ENCODE results near the gene CMTM8.

The CMTM8 gene

DNA sequence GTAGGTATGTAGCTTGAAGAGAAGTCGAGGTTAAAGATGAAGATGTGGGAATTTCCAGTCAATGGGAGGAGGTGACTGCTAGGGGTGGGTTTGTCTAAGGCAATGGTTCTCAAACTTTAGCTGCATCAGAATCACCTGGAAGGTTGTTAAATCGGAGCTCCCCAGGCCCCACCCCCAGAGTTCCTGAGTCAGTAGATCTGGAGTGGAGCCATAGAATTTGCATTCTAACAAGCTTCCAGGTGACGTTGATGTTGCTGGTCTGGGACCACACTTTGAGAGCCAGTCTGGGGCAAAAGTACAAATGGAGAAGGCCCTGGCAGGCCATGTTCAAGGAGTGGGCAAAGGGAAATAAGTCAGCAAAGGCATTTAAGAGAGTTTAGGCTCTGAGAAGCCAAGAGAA lies 69.1 kb downstream of the CMTM8 start:
- no peak for DNase-seq (ENCODE audit: low spot score)

DNA sequence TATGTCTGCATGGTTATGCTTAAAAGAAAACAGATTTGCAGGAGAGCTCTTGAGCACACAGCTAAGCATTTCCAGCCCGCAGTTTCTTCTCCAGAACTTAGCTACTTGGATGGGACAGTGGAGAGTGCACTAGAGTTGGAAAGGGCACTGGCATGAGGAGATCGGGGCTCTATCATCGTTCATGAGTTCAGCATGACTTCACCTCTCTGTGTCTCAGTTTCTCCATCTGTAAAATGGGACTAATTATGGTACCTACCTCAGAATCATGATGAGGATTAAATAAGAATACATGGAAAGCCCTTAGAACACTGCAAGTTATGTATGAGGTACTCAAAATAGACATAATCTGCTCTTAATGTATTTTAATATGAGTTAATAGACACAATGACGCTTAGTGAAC lies 69.9 kb downstream of the CMTM8 start:
- DNase-seq (ENCODE audit: low spot score) = no peak

DNA sequence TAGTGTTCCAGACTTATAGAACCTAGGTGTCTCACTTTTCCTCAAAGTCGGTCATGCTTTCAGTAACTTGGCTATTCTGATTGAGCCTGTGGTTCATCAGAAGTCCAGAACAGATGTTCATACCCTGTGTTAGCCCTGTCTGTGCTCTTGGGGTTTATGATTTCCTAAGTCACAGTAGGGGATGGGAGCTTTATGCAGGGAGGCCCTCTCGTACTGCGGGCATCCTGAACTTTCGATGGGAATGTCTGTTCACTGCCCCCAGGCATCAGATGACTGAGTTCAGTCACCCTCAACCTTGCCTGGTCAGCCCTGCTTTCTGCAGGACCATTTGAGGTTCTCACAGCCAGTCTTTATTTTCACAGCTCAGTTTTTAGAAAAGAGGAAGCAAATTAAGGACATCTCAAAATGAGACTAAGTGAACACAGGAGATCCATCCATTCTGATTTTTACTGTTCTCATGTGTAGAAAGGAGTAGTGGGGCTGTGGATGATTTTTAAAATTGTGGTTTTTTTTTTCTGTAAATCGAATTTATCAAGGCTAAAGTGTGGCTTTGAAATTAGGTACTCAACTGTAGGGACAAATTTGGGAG lies 71.3 kb downstream of the CMTM8 start:
- DNase-seq (ENCODE audit: low spot score) = no peak

DNA sequence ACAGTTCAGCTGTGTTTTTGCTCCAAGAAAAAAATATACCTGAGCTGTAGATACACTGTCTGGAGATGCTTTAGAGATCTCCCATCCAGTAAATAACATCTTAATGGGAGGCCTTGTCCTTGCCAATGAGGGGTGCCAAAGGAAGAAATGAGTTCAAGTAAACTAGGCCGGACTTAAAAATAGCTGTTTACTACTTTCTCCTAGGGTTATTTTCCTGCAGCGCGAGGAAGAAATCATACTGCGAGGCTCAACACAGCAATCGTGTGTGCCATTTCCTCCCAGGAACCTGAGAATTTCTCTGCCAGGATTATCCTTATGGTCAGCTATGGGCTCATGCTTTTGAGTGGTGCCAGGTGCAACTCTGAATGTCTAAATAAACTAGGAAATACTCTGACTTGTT lies 71.9 kb downstream of the CMTM8 start:
- no peak for DNase-seq (ENCODE audit: low spot score)

DNA sequence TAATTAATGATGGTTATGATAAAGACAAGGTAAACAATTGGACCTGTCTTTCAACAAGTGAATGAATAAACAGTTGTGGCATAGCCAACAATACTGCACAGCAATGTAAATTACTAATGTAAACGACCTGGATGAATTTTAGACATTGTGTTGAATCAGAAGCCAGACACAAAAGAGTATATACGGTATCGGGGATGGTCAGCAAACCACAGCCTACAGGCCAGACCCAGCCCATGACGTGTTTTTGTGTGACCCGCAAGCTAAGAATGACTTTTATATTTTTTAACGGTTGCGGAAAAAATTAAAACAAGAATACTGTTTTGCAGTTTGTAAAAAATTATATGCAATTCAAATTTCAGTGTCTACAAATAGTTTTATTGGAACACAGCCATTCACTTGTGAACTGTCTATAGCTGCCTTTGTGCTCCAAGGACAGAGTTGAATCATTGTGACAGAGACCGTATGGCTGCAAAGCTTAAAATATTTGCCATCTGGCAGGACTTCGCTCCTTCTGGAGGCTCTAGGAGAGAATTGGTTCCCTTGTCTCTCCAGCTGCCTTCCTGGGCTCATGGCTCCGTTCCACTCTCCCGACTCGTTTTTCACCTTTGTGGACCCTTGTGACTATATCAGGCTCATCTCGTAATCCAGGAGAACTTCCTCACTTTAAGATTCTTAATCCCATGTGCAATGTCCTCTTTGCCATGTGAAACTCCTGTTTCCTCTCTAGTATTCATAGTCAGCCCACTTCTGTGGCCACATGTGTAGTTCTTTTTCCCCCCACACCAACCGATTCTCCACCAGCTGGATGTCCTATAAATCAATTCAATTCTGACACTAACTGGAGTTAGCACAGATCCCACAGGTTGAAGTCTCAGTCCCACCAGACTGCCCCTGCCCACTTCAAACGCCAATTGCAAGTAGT lies 72.7 kb downstream of the CMTM8 start:
- DNase-seq (ENCODE audit: low spot score) = no peak

DNA sequence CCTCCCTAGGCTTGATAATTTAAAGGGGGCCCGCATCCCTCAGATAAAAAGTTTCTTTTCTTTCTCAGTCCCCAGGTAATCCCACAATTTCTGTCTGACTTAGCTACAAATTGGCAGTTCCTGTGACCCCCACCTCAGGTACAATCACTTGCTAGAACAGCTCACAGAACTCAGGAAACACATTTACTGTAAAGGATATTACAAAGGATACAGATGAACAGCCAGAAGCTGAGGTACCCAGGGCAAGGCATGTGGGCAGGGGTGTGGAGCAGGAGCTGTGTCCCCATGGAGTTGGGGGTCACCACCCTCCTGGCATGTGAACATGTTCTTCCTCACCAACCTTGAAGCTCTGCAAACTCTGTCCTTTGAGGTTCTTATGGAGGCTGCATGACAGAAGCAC lies 73.8 kb downstream of the CMTM8 start:
- DNase-seq (ENCODE audit: low spot score) = no peak

DNA sequence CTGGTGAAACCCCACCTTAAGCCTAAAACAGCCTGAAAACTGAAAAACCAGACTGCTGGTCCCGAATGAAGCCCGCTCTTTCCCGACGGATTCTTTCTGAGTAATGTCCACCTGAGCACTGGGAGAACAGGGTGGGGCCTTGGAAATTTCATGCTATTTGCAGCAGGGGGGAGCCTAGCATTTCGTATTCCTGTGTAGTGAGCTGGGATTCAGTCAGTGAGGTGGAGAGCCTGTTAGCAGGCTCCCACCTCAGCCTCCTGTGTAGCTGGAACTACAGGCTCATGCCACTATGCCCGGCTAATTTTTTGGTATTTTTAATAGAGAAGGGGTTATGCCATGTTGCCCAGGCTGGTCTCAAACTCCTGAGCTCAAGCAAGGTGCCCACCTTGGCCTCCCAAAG lies 74.7 kb downstream of the CMTM8 start:
- DNase-seq (ENCODE audit: low spot score) = no peak

DNA sequence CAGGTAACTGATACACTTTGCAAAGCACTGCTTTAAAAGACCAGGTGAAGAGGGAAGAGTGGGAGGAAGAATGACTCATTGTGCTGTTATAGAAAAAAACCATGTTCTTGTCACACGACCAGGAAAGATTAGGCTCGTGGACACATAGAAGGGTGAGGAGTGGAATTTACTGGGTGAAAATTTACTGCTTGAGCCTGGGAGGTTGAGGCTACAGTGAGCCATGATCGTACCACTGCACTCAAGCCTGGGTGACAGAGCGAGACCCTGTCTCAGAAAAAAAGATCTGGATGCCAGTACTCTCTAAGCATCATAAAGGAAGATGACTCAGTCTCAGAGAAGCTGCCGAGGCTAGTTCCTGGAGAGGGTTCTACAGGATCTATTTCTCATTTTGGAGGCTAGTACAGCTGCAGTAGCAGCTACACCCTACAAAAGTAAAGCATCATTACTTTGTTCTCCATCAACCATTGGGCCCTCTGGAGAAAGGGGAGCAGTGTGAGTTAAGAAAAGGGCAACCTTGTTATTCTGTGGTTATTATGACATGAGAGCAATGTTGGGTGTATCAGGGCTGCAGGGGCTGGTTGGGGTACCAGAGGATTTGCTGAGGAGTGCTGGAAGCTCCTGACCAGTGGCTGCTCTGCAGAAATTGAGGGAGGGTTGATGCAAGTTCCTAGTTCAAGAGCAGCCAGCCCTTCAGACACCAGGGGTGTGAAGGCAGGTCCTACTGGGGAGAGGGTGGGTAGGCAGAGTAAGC lies 75.4 kb downstream of the CMTM8 start:
- DNase-seq (ENCODE audit: low spot score) = no peak

DNA sequence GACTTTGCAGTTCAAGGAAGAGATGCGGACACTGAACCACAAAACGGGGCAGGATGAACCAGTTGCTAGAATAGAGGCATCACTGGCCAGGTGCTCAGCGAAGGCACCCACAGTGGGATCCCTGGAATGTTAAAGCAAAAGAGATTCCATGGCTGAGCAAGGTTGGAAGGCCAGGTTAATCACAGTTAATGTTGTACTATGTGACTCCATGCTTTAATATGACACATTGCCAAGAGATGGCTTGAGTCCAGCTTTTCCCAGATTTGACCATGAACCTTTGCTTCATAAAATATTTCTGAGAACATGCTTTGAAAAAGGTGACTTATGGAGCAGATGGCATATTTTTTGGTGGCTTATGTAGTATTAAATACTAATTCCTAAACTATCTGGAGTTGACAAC lies 77.0 kb downstream of the CMTM8 start:
- DNase-seq (ENCODE audit: low spot score) = no peak

DNA sequence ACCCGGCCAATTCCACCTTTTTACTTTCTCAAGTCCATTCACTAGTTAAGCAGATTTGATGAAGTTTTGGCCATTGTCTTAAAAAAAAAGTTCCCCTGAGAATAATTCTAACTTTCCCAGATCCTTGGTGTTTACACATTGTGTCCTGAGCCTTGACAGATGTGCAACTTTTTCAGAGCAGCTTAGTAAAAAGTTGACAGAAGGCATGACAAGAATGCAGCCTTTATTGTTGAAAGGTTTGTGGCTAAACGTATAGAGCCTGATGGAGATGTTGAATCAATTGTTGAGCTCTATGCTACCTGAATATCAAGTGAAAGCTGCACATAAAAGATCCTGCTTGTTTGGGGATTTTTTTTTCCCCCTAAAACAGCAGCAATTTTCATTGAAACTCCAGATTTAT lies 77.8 kb downstream of the CMTM8 start:
- DNase-seq (ENCODE audit: low spot score) = no peak

DNA sequence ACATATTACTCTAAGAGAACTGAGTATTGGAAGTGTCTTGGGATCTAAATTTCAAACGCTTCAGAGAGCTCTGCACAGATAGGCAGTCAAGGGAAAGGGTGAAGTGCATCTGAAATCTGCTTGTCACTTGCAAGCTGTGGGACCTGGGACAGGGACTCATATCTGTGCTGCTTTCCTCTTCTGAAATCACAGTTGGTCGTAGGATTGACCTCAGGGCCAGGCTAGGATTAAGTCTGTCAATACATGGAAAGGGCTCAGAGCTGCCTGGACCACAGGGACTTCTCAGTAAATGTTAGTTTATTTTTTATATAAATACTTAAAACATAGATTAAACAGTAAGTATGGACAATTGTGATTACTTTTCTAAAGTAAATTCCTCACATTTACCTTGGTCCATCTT lies 78.5 kb downstream of the CMTM8 start:
- DNase-seq (ENCODE audit: low spot score) = no peak

DNA sequence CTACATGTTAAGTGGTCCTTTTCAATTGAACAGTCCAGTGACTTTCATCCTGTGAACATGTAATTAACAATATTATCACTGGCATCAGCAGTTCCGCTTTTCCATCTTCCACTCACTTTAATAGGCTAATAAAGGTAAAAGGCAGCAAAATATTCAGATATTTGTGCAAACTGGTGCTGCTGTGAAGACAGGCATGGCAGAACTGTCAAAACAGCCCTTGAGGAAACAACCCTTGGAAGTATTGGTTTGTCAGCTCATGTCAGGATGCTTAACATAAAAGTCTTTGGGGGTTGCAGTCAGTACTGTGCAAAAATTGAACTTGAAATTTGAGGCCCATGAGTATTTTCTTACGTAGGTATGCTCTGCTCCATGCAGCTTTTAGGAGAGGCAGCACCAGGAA lies 81.1 kb downstream of the CMTM8 start:
- no peak for DNase-seq (ENCODE audit: low spot score)

DNA sequence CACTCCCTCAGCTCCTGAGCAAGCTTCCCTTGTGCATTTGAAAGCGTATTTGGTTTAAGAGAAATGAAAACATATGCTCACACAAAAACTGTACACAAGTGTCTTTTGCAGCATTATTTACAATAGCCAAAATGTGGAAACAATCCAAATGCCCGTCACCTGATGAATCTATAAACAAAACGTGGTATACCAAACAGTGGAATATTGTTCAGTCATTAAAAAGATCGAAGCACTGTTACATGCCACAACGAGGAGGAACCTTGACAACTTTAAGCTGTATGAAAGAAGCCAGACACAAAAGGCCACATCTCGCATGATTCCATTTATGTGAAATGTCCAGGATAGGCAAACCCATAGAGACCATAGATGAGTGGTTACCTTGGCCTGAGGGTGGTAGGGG lies 81.6 kb downstream of the CMTM8 start:
- DNase-seq (ENCODE audit: low spot score) = no peak

DNA sequence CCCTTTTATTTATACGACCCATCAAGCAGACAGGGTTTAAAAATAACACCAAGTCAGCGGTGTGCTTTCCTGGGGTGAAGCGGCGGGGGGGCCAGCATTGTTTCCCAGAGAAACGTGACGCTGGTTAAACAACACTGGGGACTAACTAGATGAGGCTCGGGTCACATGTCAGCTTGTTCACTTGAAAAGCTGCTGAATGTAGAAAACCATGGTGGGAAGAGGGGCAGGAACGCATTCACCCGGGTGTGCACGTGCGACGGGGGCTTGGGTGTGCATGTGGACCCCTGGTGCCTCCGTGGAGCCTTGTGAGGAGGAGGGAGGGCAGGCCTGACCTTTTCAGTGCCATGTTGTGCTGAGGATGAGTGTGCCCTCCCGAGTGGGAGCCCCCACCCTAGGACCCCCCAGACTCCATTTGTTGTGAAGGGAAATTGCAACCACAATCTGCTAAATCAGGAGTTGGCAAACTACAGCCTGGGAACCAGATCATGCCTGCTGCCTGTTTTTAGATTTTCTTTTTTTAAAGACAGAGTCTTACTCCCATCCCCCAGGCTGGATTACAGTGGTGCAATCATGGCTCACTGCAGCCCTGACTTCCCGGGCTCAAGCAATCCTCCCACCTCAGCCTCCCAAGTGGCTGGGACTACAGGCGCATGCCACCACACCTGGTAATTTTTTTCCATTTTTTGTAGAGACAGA lies 82.8 kb downstream of the CMTM8 start:
- no peak for DNase-seq (ENCODE audit: low spot score)

DNA sequence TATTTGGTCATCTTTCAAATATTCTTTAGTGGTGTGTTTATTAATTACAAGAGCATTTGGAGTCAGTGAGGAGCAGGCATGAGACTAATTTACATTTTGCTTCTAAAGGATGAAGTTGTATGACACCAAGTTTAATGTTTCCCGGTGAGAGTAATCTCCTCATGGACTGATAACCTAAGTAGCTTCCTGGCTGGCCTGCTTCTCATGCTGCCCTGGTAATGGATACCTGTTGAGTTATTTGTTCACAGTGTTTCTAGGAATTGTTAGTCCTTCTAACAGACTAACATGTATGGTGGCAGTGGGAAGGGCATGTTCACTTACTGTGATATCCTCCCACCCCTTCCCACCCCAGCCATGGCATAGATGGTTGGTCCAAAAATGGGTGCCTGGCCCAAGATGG lies 83.8 kb downstream of the CMTM8 start:
- no peak for DNase-seq (ENCODE audit: low spot score)

DNA sequence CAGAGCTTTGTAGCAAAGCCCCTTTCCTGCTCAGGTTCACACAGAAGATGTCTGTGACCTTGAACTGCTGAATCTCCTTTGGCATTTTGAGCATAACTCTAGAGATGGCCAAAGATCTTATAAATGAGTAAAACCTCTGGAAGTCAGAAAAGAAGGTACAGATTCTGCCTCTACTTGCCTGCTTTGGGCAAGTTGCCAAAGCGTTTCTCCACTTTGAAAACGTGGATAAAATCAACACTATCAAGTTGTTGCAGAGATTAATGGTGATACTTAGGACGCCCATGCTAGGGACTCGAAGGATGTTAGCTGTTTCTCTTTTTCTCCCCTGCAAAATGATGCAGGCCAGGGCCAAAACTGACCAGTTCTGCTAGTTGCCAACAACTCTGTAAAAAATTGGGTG lies 85.1 kb downstream of the CMTM8 start:
- DNase-seq (ENCODE audit: low spot score) = no peak

DNA sequence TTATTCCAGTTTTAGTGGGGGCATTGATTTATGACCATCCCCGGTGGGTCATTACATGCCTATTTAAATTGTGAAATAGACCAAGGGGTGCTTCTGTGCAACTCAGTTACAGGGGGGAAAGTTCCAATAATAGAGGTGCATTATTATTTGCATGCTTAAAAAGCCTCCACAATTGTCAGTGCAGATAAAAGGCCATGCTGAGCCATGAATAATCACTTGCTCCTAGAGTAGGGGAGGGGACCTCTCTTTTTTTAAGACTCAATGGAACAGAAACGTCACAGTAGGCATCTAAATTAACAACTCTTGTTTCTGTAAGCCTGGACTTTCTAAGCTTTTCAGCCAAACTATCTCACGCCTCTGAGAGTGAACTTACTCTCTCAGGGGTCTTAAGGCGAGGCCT lies 86.7 kb downstream of the CMTM8 start:
- DNase-seq (ENCODE audit: low spot score) = no peak

DNA sequence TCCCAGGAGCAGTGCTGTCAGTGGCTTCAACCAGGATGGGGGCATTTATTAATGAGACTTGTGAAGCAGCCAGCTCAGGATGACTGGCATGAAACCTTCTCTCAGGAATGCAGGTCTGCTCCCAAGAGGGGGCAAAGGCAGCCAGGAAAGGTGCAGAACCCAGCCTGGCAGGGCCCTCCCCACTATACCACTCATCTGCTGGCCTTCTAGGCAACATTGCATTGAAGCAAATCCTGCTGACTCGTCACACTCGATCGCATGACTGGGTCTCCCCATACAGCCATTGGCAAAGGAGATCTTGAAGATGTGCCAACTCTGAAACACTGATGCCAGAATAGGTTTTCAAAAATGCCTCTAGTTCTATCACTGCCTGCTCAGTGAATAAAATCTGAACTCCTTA lies 87.4 kb downstream of the CMTM8 start:
- DNase-seq (ENCODE audit: low spot score) = no peak

DNA sequence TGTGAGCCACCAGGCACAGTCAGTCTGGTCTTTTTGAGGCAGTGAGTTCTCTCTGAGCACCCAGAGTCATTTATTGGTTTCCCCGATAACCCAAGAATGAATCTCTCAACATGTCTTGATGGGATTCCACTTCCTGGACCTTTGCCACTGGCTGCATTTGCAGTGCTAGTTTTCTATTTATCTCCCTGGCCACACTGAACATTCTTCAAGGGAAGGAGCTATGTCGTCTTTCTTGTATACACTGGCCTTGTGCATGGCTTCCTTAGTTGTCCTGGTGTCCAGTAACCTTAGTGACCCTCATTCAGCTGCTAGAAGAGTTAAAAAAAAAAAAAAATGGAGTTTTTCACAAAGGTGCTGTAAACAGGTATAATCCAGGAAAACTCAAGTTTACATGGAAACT lies 88.3 kb downstream of the CMTM8 start:
- no peak for DNase-seq (ENCODE audit: low spot score)

DNA sequence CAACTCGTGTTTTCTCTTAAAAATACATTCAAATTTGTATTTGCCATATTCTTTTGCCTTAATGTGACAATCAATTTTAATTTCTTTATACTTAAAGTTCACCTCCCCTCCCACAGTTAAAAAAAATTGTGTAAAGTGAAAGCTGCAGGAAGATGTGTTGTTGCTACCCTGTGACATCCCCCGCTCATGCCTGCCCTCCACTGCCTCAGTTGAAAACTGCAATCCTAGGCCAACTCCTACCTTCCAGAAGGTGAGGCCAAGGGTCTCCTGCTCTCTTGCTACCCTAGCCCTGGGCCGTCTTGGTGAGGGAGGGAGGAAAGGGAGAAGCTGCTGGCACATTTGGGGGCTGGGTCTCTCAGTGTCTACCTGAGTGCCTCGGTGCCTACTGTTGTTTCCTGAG lies 96.2 kb downstream of the CMTM8 start:
- DNase-seq (ENCODE audit: low spot score) = no peak

DNA sequence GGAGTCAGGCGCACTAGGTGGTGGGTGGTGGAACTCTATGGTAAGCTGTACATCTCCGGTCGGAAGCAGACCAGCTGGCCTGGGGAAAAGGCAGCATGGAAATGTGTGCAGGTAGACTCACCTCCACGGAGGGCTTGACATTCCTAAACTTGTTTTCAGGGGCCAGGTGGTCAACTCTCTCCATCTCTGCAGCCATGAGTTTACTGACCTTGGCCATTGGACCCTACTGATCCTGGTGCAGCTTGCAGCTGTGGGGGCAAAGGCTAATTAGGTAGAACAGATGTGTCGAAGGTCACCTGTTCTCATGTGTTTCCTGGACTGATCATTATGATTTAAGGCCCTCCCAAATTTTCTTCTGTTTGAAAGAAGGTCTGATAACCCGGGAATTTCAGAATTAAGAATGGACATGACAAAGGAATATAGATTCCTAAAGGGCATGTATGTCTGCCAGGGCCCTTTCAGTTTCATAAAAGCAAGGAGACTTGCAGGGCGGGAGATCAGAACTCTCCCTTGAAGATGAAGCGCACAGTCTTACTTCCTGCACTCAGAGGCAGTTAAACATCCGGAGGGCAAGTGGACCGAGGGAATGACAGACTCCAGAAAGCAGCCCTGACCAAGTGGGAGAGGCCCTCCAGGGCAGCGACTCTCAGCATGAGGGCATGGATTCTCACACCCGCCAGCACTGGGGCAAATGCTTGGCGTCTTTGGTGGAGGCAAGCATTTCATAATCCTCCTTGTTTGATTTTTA lies 97.1 kb downstream of the CMTM8 start:
- DNase-seq (ENCODE audit: low spot score) = no peak

DNA sequence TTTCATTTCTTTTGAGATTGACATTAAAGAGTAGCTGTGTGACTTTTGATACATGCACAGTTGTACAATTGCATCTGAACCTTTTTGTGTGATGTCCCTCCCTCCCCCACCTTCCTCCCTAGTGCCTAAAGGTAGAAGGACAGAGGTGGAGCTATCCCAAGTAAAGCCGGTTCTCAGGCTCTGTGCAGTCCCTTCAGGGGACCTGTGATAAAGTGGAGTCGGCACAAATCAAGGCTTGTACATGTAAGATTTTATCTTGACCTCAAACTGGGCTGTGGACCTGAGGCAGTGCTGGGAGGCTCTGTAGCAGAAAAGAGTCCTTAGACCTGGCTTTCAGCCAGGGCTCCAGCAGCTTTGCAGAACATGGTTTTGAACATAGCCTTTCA lies 97.6 kb downstream of the CMTM8 start:
- DNase-seq (ENCODE audit: low spot score) = no peak
